Muscle of back (tissue), 11 donors: ENCODE measurements around the gene SART3. TPM values are rescaled to one million over a fixed set of nuclear protein-coding genes. Genes with fewer than 3 reads are reported as not detected.
A peak's percentile ranks its signal among the peaks of the same experiment; 100 is the strongest.
"Not testable (repeated sequence)": the region's sequence is repeated elsewhere in the genome, so short reads cannot be mapped to it uniquely, and the experiment has no call there.

Experiments used
- DNase-seq, 3 donors: peaks; one replicate each; pipeline versions ENCODE4 v3.0.0 to v3.0.0-alpha.2; 2013
- polyA plus RNA-seq, 10 donors: library from polyadenylated mRNA; unstranded; fragments of 120-200 nt; gene quantifications; one replicate each; pipeline ENCODE4 v1.2.1, GENCODE V29; 2013; ENCODE audit not compliant: insufficient read length in 10 of 10

Gene SART3
- polyA plus RNA-seq, 10 donors: 28.6 to 41.0 (median 35.2) TPM

- no peak for DNase-seq
Measured at GRCh38 chr12:108563804-108564151, 2.8 kb upstream of the SART3 start.

DNA sequence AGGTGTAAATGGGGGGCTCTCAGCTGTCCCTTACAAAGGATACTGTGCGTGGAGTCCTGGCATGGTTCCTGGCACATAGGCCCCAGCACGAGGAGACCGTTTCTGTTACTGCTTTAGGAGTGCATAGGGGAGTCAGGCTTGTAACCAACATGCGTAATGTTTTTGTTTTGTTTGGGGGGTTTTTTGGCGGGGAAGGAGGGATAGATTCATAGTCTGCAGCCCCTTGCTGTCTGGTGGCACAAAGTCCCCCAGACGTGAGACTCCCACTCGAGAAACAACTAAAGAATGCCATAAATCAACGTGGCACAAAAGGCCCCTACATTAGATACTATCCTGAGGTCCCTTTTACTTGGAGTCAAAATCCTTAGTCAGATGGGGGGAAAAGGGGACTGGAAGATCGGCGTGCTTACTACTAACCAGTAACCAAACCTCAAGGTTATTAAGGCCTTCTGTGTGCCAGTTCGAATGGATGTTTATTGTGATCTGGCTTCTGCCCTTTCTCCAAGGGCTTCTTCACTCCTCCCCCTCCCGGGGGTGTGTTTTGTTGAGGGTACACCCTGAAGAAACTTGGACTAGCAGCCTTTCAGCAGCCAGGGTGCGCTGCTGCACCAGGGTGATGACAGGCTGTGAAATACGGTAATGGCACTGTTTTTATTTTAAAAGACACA, 2.3 kb upstream of the SART3 start:
- DNase-seq: peak; percentile 88 to 94 (median 88)

GRCh38 chr12:108562348-108563135, 1.6 kb upstream of the SART3 start, which contains the start of gene ISCU:
Gene ISCU, plus strand, starts transcription at chr12:108562596. Its CDS starts 27 bp downstream, at chr12:108562623.
- peak; percentile 98 to 100 (median 99) for DNase-seq

GRCh38 chr12:108561852-108562347, 927 bp upstream of the SART3 start:
- DNase-seq: no peak

DNA sequence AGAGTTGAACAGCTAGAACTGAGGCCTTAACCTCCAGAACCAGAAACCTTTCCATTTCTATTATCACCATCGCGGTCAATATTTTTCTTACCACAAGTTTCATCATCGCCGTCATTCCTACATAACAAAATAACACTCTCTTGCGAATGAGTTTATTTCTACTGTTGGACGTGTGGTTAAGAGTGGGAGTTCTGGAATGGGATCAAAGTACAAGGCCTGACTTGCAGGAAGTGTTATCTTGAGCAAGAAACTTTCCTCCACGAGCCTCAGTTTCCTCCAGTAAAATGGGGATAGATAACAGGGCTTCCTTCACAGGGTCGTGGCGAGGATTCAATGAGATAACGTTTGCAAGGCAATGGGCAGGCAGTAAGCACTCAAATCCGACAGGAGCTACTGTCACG, 652 bp downstream of the SART3 start:
- DNase-seq: no peak

DNA sequence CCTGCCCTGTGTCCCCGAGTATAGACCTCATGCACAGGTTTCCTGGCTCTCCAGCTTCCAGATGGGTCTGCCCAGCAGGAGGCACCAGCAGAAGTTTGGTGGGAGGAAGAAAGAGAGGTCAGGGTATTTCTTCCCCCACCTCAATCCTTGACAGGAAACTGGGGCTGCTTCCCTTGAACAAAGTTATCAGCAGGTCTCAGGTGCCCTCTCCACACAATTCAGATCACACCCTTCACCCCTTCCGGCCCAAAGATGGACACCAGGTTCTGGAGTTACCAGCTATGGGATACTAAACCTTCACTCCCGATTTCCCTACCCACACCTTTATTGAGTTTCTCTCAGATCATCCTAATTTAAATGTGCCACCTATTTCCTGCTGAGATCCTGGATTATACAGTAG, 1.2 kb downstream of the SART3 start:
- no peak for DNase-seq

DNA sequence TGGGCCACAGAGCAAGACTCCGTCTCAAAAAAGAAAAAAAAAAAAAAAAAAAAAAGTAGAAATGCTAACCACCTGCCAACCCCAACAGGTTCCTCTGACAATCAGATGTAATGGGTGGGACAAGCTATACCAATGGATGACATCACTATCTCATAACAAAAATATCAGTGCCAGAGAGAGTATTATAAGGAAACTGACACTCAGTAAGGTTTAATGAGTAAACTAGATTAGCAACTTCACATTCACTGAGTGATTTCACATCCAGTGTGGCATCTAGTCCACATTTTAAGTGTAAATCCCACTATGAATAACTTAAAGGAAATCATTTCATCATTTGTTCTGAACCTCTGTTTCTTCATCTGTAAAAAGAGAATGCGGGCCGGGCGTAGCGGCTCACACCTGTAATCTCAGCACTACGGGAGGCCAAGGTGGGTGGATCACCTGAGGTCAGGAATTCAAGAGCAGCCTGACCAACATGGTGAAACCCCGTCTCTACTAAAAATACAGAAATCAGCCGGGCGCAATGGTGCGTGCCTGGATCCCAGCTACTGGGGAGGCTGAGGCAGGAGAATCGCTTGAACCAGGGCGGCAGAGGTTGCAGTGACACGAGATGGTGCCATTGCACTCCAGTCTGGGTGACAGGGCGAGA, 1.8 kb downstream of the SART3 start:
- no peak for DNase-seq

DNA sequence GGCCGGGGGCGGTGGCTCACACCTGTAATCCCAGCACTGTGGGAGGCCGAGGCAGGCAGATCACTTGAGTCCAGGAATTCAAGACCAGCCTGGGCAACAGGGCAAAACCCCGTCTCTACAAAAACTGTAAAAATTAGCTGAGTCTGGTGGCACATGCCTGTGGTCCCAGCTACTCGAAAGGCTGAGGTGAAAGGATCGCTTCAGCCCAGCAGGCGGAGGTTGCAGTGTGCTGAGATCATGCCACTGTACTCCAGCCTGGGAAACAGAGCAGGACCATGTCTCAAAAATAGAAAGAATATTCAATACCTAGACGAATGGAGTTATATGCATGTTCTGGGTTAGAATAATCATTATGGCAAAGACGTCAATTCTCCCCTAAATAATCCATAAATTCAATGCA, 5.6 kb downstream of the SART3 start:
- not testable (repeated sequence) for DNase-seq

GRCh38 chr12:108553799-108554198, 7.2 kb downstream of the SART3 start:
- no peak for DNase-seq

GRCh38 chr12:108551535-108551934, 9.4 kb downstream of the SART3 start:
- no peak for DNase-seq

DNA sequence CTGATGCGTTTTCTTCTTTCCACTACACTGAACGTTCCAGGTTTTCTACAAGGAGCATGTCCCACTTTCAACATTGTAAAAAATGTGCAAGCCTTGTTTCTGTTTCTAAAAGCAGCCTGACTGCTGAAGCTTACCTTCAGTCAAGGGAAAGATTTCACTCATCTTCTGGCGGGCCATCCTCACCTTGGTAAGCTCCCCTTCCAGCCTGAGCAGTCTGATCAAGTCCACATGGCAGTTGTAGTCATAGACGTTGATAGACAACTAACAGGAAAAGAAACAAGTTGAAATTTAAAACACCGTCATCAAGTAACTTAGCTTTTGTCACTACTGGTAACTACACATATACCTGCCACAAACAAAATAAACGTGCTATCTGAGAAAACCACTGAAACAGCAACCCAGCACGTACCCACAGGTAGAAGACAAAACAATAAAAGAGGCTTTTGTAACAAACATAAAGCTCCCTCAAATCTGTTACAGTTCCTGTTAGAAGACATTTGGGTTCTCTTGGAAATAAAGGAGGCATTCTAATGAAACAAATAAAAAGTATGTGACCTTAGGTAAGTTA, 11.9 kb downstream of the SART3 start:
- DNase-seq: no peak

DNA sequence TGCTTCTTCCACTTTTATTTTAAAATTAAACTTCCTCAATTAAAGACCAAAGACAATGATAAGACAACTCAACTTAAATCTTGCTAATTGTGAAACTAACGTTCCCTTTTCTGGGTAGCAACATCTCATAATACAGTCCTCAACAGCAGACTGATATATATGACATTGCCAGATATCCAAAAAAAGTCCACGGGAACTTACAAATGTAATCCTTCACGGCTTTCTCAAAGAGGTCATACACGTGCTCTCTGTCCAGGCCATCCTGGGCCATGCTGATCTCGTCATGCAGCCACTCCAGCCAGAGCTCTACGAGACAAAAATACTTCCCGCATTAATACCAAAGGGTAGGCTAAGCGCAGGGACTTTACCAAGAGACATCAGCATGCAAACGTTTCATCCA, 13.3 kb downstream of the SART3 start:
- no peak for DNase-seq

- no peak for DNase-seq
Measured at GRCh38 chr12:108543652-108544051, 17.3 kb downstream of the SART3 start.

GRCh38 chr12:108542320-108542719, 18.7 kb downstream of the SART3 start:
- DNase-seq: no peak

DNA sequence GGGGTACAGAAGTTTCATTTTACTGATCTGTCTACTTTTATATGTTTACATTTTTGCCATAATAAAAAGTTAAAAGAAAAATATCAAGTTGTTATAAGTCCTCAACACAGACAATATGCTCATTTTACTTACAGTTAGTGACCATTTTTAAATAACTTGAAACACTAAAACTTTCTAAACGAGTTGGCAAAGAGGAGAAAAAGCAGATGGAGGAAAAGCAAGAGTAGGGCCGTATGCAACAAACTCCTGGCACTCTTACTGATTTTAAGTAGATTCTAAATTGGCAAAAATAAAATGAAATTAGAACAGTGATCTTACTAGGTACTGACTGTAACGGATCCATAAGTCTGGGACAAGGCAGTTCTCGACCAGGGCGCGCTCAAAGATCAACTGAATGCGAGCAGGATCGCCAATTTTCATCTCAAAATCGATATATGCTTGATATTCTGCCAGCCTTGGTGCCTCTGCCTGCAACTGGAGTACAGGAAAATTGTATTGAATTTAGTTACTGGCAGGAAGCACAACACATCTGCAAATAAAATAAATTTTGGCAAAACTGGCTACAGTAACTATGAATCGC, 22.3 kb downstream of the SART3 start:
- DNase-seq: no peak

- no peak for DNase-seq
Measured at GRCh38 chr12:108538146-108538545, 22.8 kb downstream of the SART3 start.

- peak in 1 of 3 donors; percentile 47 for DNase-seq
Measured at GRCh38 chr12:108531929-108532848, 28.8 kb downstream of the SART3 start.

- DNase-seq: no peak
Measured at GRCh38 chr12:108530161-108530560, 30.8 kb downstream of the SART3 start.

DNA sequence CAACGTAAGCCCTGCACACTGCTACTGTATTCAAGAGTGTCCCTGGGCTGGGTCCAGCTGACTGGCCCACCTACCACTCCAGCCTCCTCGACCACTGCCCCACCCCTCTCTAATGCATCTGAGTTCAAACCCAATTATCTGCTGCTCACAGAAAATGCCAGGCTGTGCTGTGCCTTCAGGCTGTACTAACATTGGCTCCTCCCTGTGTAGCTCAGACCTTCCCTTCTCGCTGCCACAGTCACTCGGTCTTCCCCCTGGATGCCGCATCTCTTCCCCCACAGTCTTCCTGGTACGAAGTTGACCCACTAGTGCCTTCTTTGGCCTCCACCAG, 33.8 kb downstream of the SART3 start:
- no peak for DNase-seq

DNA sequence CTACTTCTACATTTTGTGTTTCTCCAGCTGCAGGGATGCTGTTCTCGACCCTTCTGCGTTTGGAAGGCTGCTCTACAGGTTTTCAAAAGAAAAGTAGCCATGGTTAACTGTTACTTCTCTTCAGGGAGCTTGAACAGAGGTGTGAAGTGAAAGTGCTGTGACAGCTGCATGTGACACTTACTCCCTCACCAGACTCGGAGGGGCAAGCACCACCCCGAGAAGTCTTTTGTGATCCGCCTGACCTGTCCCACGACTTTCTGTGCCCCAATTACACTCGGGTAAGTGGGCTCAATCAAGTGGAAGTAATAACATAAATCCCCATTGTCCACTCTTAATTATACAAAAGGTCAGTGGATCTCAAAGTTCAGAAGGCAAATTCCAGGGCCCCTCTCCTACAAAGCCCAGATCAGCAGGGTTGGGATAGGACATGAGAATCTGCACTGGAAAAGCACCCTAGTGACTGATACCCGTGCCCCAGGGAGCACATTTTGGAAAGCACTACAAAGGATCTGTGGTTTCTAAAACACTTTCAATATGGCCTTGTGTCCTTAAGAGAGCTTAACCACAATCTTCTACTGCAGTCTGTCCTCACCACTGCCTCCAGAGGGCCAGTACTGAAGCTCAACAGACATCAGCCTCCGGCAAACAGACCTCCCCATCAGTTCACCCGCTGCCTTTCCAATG, 34.3 kb downstream of the SART3 start:
- DNase-seq: no peak
